ENCODE data around the gene ZNF280B. TPM values are rescaled to one million over a fixed set of nuclear protein-coding genes. Genes with fewer than 3 reads are reported as not detected.
A peak's percentile ranks its signal among the peaks of the same experiment; 100 is the strongest.

The ZNF280B gene
- total and polyA plus RNA-seq, 9 of the 15 experiments (the other 6 are each of a cell fraction or from before 2014, with no cell fraction given), result 7.7 to 29.9 (median 20.0) TPM

- no peaks in the 10 kb centered on the region for H3K9me1 ChIP-seq (ENCODE audit: control insufficient read depth, insufficient read depth, low read length)
- FAIRE-seq, result no peak
- TF ChIP-seq IFI16 (CRISPR knock-in tag; IDR thresholded peaks at IDR 0.05) (no peak), SAFB (IDR thresholded peaks at IDR 0.05; ENCODE audit: borderline replicate concordance, low read depth, low read length) (no peak), NFYB (IDR thresholded peaks at IDR 0.05; ENCODE audit: extremely low read depth, insufficient read length) (no peak), ZNF766 (CRISPR knock-in tag; conservative IDR thresholded peaks at IDR 0.05) (peak; percentile 100), KAT2B (IDR thresholded peaks at IDR 0.05; ENCODE audit: low read depth, low read length) (no peak), SMAD2 (IDR thresholded peaks at IDR 0.05; ENCODE audit: low read depth, low read length) (0 out of 2 replicates have a peak, but pooled peaks have one; percentile 14), DEAF1 (CRISPR knock-in tag; IDR thresholded peaks at IDR 0.05) (no peak), PYGO2 (tag; IDR thresholded peaks at IDR 0.05) (no peak), ATF3 (IDR thresholded peaks at IDR 0.05) (no peak), ATF3 (CRISPR knock-in tag; conservative IDR thresholded peaks at IDR 0.05) (peak; percentile 74; the same call in 1 of the 2 replicates), BCOR (IDR thresholded peaks at IDR 0.05) (no peak), USF1 (CRISPR knock-in tag; IDR thresholded peaks at IDR 0.05) (peak; percentile 61), ZNF347 (CRISPR knock-in tag; IDR thresholded peaks at IDR 0.05; ENCODE audit: low read depth) (no peak), ZZZ3 (IDR thresholded peaks at IDR 0.05) (no peak), JUNB (CRISPR knock-in tag; conservative IDR thresholded peaks at IDR 0.05) (0 out of 2 replicates have a peak, but pooled peaks have one; percentile 1), MTA2 (IDR thresholded peaks at IDR 0.05; ENCODE audit: low read depth) (no peak)
- TF ChIP-seq, protein P1, sequence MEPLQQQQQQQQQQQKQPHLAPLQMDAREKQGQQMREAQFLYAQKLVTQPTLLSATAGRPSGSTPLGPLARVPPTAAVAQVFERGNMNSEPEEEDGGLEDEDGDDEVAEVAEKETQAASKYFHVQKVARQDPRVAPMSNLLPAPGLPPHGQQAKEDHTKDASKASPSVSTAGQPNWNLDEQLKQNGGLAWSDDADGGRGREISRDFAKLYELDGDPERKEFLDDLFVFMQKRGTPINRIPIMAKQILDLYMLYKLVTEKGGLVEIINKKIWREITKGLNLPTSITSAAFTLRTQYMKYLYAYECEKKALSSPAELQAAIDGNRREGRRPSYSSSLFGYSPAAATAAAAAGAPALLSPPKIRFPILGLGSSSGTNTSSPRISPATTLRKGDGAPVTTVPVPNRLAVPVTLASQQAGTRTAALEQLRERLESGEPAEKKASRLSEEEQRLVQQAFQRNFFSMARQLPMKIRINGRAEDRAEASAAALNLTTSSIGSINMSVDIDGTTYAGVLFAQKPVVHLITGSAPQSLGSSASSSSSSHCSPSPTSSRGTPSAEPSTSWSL (CRISPR knock-in tag; IDR thresholded peaks at IDR 0.05; ENCODE audit: borderline replicate concordance), result 0 out of 2 replicates have a peak, but pooled peaks have one; percentile 77
Measured at GRCh38 chr22:22450343-22450839, 58.2 kb downstream of the ZNF280B start.

More at GRCh38 chr22:22450343-22450839, 58.2 kb downstream of the ZNF280B start:
- H3K79me2 ChIP-seq (ENCODE audit: control insufficient read depth, insufficient read depth, low read length), result no peaks in the 10 kb centered on the region
- H3K27me3 ChIP-seq (ENCODE audit: control insufficient read depth in 2 of 2, insufficient read depth in 2 of 2, low read length in 2 of 2), result peaks cover 21 to 26% of the 10 kb centered on the region in 2 experiments
- H3K4me2 ChIP-seq (ENCODE audit: insufficient read depth, low read length), result no peak overlapping the region
- no peaks in the 10 kb centered on the region for H3K4me1 ChIP-seq (replicated peaks in 1 of 2; ENCODE audit: control insufficient read depth in 2 of 2, insufficient read depth in 2 of 2, low read length in 2 of 2)
- ChIA-PET CTCF (ENCODE audit: low intra/inter-chr PET ratio) (interaction anchor here (0.6 to 0.7 kb wide), 2 partner anchors 55 to 108 kb away, joined by 3 read pairs; no protein-coding TSS in a partner anchor), POLR2A (interaction anchor here (0.7 to 5.0 kb wide), 11 partner anchors 11 to 223 kb away, joined by 3 to 37 read pairs (median 4); no protein-coding TSS in a partner anchor)
- ATAC-seq (peak; percentile 69), DNase-seq (ENCODE audit: extremely low read depth in 1 of 4, low spot score in 3 of 4) (no peak)
- H3K4me3 ChIP-seq, result no peak overlapping the region
- no peak overlapping the region for H3K27ac ChIP-seq (ENCODE audit: extremely low read depth, low read depth, low read length)
- BruUV-seq (replicated peaks), result no TSS peak
- in situ Hi-C loops (cut with MboI), result no loop called here
- H2AFZ ChIP-seq (ENCODE audit: low read depth, low read length), result no peak overlapping the region
- no peak overlapping the region for H3K9ac ChIP-seq (ENCODE audit: insufficient read depth in 1 of 2, low read depth in 2 of 2, low read length in 2 of 2)
- 0% methylated on average over 4 of the region's 4 CpGs for WGBS (ENCODE audit: insufficient coverage, low coverage, missing lambda C conversion rate)
- intact Hi-C loops (cut with micrococcal nuclease), result no loop called here
- no peaks in the 10 kb centered on the region for H3K36me3 ChIP-seq (ENCODE audit: control insufficient read depth, insufficient read depth, low read length)
- H3K9me3 ChIP-seq (replicated peaks; ENCODE audit: control insufficient read depth, insufficient read depth, low read depth, low read length), result no peaks in the 10 kb centered on the region
- H4K20me1 ChIP-seq (replicated peaks; ENCODE audit: control insufficient read depth, insufficient read depth, low read length), result no peaks in the 10 kb centered on the region

All from K562 (cell line).